Measurements from ENCODE around the gene PCNX3.

Gene PCNX3

GRCh38 chr11:65624931-65625627 lies 9.5 kb downstream of the PCNX3 start:
- peaks cover 16% of the 10 kb centered on the region; the same call in 1 of the 2 replicates for H3K79me2 ChIP-seq (ENCODE audit: insufficient read depth, low read length)
- H4K20me1 ChIP-seq (ENCODE audit: insufficient read depth, low read length) = peaks cover 39% of the 10 kb centered on the region
- ATAC-seq (ENCODE audit: insufficient read depth, low read depth) (0 out of 3 replicates have a peak, but pooled peaks have one; percentile 15), DNase-seq (no peak)
- H2AFZ ChIP-seq (ENCODE audit: low read depth, low read length) = no peak overlapping the region
- no peaks in the 10 kb centered on the region; the same call in 1 of the 2 replicates for H3K4me1 ChIP-seq (ENCODE audit: insufficient read depth, low read length)
- no peak for TF ChIP-seq CTCF (IDR thresholded peaks at IDR 0.05; ENCODE audit: borderline replicate concordance, extremely low read depth, low read length, poor library complexity, severe bottlenecking)
- no peak for TF ChIP-seq EZH2 (IDR thresholded peaks at IDR 0.05; ENCODE audit: borderline replicate concordance, low read depth, low read length, severe bottlenecking)
- H3K36me3 ChIP-seq (ENCODE audit: insufficient read depth, low read length) = peaks cover 95% of the 10 kb centered on the region
- H3K27ac ChIP-seq (ENCODE audit: low read length) = no peak overlapping the region
- no peak overlapping the region for H3K4me2 ChIP-seq (ENCODE audit: insufficient read depth, low read length)
- no peak overlapping the region for H3K4me3 ChIP-seq (ENCODE audit: low read depth in 1 of 2, low read length in 2 of 2)
- H3K9ac ChIP-seq (ENCODE audit: low read depth, low read length) = no peak overlapping the region
- no peaks in the 10 kb centered on the region for H3K27me3 ChIP-seq (ENCODE audit: insufficient read depth, low read length, poor library complexity)
- no peaks in the 10 kb centered on the region for H3K9me3 ChIP-seq (ENCODE audit: insufficient read depth, low read length, severe bottlenecking)

GRCh38 chr11:65625628-65626342 lies 10.2 kb downstream of the PCNX3 start:
- peaks cover 9% of the 10 kb centered on the region; the same call in 1 of the 2 replicates for H3K79me2 ChIP-seq (ENCODE audit: insufficient read depth, low read length)
- no peak overlapping the region for H2AFZ ChIP-seq (ENCODE audit: low read depth, low read length)
- no peak overlapping the region for H3K4me3 ChIP-seq (ENCODE audit: low read depth in 1 of 2, low read length in 2 of 2)
- peaks cover 35% of the 10 kb centered on the region for H4K20me1 ChIP-seq (ENCODE audit: insufficient read depth, low read length)
- no peak overlapping the region for H3K27ac ChIP-seq (ENCODE audit: low read length)
- H3K36me3 ChIP-seq (ENCODE audit: insufficient read depth, low read length) = peaks cover 95% of the 10 kb centered on the region
- ATAC-seq (ENCODE audit: insufficient read depth, low read depth) (no peak), DNase-seq (no peak)
- H3K4me1 ChIP-seq (ENCODE audit: insufficient read depth, low read length) = no peaks in the 10 kb centered on the region
- no peak overlapping the region for H3K9ac ChIP-seq (ENCODE audit: low read depth, low read length)
- TF ChIP-seq EZH2 (IDR thresholded peaks at IDR 0.05; ENCODE audit: borderline replicate concordance, low read depth, low read length, severe bottlenecking) = no peak
- peak; percentile 34 for TF ChIP-seq CTCF (IDR thresholded peaks at IDR 0.05; ENCODE audit: borderline replicate concordance, extremely low read depth, low read length, poor library complexity, severe bottlenecking)
- H3K9me3 ChIP-seq (ENCODE audit: insufficient read depth, low read length, severe bottlenecking) = no peaks in the 10 kb centered on the region
- H3K4me2 ChIP-seq (ENCODE audit: insufficient read depth, low read length) = no peak overlapping the region
- no peaks in the 10 kb centered on the region for H3K27me3 ChIP-seq (ENCODE audit: insufficient read depth, low read length, poor library complexity)

- no peak overlapping the region for H2AFZ ChIP-seq (ENCODE audit: low read depth, low read length)
- H3K4me2 ChIP-seq (ENCODE audit: insufficient read depth, low read length) = no peak overlapping the region
- H3K4me1 ChIP-seq (ENCODE audit: insufficient read depth, low read length) = no peaks in the 10 kb centered on the region
- H3K4me3 ChIP-seq (ENCODE audit: low read depth in 1 of 2, low read length in 2 of 2) = no peak overlapping the region
- peaks cover 93% of the 10 kb centered on the region for H3K36me3 ChIP-seq (ENCODE audit: insufficient read depth, low read length)
- H4K20me1 ChIP-seq (ENCODE audit: insufficient read depth, low read length) = peaks cover 25% of the 10 kb centered on the region
- DNase-seq (no peak), ATAC-seq (ENCODE audit: insufficient read depth, low read depth) (no peak)
- no peaks in the 10 kb centered on the region for H3K27me3 ChIP-seq (ENCODE audit: insufficient read depth, low read length, poor library complexity)
- H3K79me2 ChIP-seq (ENCODE audit: insufficient read depth, low read length) = peaks cover 5% of the 10 kb centered on the region; the same call in 1 of the 2 replicates
- no peak overlapping the region for H3K27ac ChIP-seq (ENCODE audit: low read length)
- no peak for TF ChIP-seq CTCF (IDR thresholded peaks at IDR 0.05; ENCODE audit: borderline replicate concordance, extremely low read depth, low read length, poor library complexity, severe bottlenecking)
- no peak for TF ChIP-seq EZH2 (IDR thresholded peaks at IDR 0.05; ENCODE audit: borderline replicate concordance, low read depth, low read length, severe bottlenecking)
- H3K9me3 ChIP-seq (ENCODE audit: insufficient read depth, low read length, severe bottlenecking) = no peaks in the 10 kb centered on the region
- no peak overlapping the region for H3K9ac ChIP-seq (ENCODE audit: low read depth, low read length)
These were observed 11.6 kb downstream of the PCNX3 start for GRCh38 chr11:65627202-65627601.
